IPS DF 19.7 (cell line): ENCODE data around the gene BRD4.

Source experiments
- DNase-seq: peaks from one replicate; pipeline ENCODE4 v3.0.0-alpha.2; 2013; ENCODE audit warnings: low read depth, low spot score

Gene BRD4

DNA sequence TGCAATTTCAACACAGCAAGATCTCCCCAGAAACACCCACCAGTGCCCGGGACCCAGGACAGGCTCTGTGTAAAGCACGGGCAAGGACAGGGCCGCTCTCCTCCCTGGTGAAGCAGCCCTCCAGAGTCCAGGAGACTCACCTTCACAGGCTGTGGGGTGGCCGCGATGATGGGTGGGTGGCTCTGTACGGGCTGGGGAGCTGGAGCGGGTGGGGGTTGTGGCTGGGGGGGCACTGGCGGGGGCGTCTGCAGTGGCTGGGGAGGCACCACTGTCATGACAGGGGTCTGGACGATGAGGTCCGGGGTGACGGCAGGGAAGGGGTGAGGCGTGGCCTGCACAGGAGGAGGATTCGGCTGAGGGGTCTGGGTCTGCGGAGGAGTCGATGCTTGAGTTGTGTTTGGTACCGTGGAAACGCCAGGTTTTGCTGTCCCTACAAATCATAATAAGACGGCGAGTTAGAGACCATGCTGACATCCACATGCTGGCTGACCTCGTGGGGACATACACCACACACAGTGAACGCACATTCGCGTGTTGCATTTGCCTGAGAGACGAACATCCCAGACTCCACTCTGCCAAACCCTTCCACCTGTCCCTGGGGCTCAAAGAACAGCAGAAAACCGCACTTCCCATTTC lies 67.0 kb downstream of the BRD4 start:
- no peak for DNase-seq

- DNase-seq: no peak
Measured at GRCh38 chr19:15264933-15265206, 67.5 kb downstream of the BRD4 start.

DNA sequence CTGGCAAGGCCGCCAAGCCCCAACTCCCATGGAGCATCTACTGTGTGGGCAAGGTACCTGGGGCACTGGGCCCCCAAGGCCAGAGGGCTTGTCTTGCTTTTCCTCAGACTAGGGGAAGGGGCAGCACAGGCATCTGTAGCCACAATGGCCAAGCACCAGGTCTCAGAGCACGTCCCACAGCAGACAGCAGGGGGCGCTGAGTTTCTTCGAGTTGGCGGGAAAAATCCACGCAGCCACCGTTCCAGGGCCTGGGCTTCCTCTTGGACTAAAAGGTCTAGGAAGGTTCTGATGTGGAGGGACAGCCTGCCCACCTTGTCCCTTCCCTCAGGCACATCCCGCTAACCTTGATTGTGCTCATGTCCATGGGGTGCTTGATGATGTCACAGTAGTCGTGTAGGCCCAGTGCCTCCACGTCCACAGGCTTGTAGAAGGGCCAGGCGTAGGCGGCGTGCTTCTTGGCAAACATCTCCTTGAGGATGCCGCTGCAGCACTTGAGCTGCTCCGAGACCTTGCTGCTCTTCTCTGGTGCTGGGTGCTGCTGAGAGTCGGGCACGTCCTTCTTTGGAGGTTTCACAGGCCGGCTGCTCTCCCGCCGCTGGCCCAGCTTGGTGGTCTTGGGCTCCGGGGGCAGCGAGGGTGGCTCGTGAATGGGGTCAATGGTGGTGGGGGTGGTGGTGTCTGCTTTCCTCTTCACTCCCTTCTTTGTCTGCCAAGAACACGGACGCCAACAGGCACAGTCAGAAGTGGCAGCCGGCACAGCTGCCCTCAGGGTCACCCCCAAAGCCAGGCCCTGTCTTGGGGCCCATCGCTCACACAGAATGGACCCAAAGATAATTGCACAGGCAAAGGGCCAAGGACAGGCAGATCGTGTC lies 68.0 kb downstream of the BRD4 start:
- DNase-seq: peak; percentile 17

GRCh38 chr19:15263361-15263985 lies 68.9 kb downstream of the BRD4 start:
- DNase-seq: no peak

DNA sequence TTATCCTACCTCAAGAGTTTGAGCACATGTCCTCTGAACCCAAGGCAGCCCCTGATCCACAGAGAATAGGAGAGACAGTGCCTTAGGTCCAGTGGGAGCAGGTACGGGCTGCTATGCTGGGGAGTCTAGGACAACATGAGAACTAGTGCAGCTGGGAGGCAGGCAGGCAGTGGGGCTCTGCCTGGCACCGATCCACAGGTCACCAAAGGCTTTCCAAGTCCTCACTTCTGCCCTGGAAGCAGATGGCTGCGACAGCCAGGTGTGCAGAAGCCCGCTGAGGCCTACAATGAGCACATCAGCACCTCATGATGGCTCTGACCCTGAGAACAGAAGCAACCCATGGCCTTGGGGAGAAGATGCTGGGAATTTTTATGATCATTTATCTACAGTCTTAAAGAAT lies 70.3 kb downstream of the BRD4 start:
- DNase-seq: no peak

DNA sequence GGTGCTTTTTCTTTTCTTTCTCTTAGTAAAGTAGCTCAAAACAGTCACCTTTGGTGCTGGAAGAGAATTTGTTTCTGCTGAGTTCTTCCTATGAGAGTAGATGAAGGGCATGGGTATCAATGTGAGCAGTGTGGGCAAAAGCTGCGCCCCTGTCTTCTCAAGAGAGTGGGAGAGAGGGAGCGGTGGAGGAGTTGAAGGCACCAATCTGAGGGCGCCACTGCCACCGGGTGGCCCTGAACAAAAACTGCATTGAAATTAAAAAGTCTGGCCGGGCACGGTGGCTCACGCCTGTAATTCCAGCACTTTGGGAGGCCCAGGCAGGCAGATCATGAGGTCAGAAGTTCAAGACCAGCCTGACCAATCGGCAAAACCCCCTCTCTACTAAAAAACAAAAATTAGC lies 71.4 kb downstream of the BRD4 start:
- no peak for DNase-seq

- DNase-seq: no peak
Measured at GRCh38 chr19:15259907-15260306, 72.4 kb downstream of the BRD4 start.

GRCh38 chr19:15257782-15258181 lies 74.6 kb downstream of the BRD4 start:
- DNase-seq: no peak

- no peak for DNase-seq
Measured at GRCh38 chr19:15256708-15257331, 75.5 kb downstream of the BRD4 start.

- no peak for DNase-seq
Measured at GRCh38 chr19:15255359-15255990, 76.9 kb downstream of the BRD4 start.

DNA sequence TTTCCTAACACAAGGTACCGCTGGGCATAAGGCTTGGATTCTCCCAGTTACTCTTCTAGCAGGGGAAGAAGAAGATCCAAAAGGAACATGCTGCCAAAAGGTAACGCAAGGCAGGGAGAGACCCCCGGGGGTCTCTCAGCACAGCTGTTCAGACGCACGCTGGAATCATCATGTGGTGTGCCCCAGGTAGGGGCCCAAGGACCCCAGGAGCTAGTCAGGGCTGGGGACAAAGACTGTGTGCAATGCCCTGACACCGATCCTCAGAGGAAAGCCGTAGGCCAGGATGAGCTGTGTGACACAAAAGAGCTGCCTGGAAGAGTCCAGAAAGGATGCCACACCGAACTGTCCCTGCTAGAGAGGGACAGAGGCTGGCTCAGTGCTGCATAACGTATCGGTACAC lies 77.8 kb downstream of the BRD4 start:
- no peak for DNase-seq

DNA sequence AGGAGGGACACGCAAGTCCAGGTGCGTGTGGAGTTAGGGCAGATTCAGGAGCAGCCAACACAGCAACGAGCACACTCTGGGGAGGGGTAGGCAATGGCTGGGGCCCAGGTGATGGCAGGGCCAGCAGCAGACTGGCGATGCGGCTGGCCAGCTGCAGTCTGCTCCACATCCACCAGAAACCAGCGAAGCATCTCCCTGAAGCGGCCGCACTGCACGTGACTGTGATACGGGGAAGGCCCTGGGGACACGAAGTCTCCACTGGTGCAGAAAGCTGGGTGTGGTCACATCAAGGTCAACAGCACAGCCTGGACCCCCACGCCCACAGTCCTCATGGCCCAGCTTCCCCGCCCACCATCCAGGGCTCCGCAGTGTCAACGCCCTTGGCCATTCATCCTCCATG lies 78.8 kb downstream of the BRD4 start:
- DNase-seq: no peak

GRCh38 chr19:15253061-15253460 lies 79.3 kb downstream of the BRD4 start:
- DNase-seq: no peak

GRCh38 chr19:15252398-15253018 lies 79.8 kb downstream of the BRD4 start:
- DNase-seq: no peak

DNA sequence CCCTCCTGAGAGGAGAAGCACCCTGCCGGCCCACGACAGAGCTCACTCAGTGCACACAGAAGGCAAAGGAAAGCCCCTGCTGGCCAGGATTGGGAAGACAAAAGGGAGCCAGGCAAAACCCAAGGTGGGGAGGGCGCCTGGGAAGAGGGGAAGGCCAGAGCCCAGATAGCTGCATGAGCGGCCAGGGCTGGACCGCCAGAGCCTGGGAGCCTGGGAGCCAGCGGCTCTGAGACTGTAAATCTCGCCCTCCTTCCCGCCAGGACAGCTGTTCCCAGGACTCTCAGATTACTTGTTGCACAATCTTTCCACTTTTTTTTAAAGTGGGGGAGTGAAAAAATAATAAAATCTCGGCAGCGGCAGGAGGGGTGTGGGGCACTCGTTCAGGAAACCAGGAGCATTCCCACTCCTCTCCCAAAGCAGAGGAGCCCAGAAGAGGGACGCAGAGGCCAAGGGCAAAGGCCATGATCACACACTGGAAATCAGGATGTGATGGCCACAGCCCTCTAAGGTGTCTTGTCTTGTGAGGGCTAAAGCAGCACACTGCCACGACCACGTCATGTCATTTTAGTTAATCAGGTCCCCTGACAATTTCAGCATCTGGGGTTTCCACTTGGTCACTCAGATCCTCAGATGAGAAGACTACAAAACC lies 80.5 kb downstream of the BRD4 start:
- no peak for DNase-seq

DNA sequence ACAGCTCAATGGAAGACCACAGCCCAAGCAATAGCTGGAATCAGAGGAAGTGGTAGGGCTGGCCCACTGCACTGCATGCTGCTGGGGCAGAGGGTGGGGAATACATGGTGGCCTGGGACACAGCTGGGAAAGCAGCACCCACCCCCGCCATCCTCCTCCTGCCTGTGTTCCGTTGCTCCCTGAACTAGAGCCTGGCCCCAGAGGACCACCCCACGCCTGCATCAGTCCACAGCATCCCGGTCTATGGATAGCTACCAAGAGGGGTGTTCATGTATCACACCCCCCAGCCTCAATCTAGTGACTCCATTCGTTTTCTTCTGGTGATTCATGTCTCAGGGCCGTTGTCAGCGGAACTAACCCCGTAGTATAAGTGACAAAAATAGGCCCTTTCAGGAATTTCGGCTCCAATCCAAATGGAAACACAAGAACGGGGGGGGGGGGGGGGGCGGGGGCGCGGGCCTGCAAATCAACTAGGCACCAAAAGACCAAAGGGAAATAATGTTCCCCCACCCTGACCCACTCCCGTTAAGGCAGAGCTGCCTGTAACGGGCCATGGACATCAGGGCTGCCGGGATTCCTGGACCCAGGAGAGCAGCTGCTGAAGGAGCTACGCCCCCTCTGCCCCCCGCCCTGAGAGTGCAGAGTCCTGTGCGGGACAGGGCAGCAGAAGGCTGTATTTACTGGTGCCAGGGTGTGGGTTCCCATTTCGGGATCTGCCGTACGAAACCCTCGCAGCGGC lies 81.2 kb downstream of the BRD4 start:
- DNase-seq: no peak

GRCh38 chr19:15250640-15250993 lies 81.7 kb downstream of the BRD4 start:
- no peak for DNase-seq

DNA sequence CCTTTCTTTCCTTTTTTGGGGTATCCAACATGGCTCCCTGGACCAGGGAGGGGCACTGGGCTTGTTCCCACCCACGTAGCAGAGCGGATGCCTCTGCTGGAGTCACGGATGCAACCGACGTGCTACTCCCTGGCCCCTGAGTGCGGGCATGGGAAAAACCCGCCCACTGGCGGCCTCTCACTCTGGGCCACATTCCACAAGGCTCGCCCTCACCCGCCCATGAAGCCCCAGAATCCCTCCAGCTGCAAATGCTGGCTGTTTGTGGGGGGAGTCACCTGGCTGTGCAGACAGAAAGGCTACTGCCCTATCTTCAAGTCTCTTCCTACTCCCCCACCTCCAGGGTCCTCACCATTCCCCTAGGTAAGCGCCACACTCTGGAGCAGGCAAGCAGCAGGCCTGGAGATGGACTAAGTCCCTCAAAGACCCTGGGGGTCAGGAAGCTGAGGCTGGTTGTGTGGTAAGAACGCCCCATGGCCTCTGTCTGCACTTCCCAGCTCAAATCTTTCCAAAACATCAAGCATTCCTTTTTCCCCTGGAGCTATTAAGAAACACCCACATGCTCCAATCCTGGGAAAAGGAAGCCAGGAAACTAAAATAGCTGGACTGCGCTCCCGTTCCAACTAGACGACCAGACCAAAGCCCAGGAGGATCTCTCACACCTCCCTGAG lies 82.2 kb downstream of the BRD4 start:
- no peak for DNase-seq

GRCh38 chr19:15249528-15249874 lies 82.8 kb downstream of the BRD4 start:
- no peak for DNase-seq
